GM18520 (cell line): ENCODE results near the gene PREPL.
"Not testable (repeated sequence)": the region's sequence is repeated elsewhere in the genome, so short reads cannot be mapped to it uniquely, and the experiment has no call there.

ENCODE experiments used
- ATAC-seq: cut with Tn5 transposase; IDR thresholded peaks from one replicate; pipeline ENCODE4 v1.9.1; 2021; ENCODE audit not compliant: unreplicated experiment

The PREPL gene

DNA sequence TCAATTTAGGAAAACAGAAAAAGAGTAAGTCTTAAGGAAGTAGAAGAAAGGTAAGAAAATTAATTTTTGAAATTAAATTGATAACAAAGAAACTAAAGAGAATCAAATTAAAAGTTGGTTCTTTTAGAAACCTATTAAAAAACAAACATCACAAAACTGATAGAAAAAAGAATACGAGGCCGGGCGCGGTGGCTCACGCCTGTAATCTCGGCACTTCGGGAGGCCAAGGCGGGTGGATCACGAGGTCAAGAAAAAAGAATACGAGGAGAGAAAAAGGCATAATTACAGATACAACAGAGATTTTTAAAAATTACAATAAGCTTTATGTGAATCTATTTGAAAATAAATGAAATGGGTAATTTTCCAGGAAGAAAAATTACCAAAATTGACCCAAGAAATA, 11.8 kb downstream of the PREPL start:
- ATAC-seq: no peak

GRCh38 chr2:44348400-44348799, 12.9 kb downstream of the PREPL start:
- no peak for ATAC-seq

DNA sequence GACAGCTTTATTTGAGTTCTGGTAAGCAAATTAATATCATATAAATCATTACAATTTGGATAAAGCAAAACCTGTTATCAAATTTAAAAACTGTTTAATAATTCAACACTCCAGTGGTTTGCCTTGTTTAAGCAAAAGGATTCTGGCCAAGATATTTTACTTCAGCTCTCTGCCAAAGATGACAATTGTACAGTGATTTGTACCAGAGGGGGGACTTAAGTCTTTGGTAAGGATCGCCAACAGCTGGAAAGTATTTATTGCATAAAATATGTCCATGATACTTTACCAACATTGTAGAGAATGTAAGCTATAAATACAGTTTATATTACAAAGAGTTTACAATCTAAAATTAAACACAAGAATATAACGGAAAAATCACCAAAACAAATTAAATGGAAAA, 13.8 kb downstream of the PREPL start:
- no peak for ATAC-seq

DNA sequence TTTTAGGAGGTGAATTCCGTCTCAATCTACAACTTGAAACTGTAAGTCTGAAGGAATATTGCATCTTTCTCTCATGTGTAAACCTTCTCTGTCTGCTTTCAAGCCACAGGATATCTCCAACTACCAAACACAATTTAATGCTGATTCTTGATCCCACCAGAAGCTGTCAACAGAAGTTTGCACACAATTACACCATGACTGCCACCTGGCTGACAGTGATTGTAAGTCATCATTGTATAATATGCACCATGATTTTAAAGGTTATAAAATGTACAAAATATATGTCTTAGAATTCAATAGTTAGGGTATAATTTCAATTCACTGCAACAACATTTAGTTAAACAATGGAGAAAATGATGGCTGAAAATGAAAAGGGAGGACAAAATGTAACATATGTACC, 18.4 kb downstream of the PREPL start:
- ATAC-seq: no peak

GRCh38 chr2:44335806-44336538, 25.3 kb downstream of the PREPL start:
- no peak for ATAC-seq

DNA sequence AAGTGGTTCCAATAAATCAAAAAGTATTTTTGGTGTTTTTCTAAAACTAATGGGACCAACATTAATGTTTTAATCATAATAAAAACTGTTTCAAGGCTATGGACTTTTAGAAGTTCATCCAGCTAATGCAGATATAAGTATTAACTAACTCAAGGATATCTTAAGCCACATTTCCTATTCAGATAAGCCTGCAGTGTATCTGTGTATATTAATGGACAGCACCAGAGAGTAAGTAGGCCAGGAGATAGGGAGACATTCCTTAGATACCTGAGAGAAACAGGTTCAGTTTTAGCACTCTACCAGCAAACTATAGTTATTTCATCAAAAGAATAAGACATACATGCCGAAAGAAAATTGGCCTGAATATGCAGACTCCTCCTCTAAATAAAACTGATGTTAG, 27.3 kb downstream of the PREPL start:
- ATAC-seq: no peak

DNA sequence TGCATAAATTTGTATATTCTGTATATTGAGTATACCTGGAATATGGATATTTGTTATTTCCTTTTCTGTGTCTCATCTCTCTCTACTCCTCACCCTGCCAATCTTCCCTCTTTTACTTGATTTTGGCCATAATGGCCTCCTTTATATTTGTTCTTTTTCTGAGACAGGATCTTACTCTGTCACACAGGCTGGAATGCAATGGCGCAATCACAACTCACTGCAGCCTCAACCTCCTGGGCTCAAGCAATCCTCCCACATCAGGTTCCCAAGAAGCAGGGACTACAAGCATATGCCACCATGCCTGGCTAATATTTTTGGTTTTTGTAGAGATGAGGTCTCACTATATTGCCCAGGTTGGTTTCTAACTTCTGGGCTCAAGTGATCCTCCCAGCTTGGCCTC, 30.5 kb downstream of the PREPL start:
- ATAC-seq: no peak

GRCh38 chr2:44329343-44329742, 32.0 kb downstream of the PREPL start:
- no peak for ATAC-seq

DNA sequence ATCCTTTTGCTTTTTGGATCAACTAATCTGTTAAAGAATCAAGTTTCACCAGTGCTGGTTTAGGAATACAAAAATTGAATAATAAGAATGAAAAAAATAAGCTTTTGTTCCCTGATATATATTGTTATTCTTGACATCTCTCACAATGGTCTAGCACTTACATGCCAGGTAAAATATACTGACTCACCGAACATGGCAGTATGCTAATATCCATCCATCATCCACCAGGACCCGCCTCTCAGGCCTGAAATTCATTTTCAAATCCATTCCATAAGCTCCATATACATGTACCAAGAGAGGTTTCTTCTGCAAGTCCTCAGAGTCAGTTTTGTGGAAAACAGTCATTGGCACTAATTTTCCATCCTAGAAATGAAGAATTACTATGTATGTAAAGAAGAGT, 32.5 kb downstream of the PREPL start:
- no peak for ATAC-seq

DNA sequence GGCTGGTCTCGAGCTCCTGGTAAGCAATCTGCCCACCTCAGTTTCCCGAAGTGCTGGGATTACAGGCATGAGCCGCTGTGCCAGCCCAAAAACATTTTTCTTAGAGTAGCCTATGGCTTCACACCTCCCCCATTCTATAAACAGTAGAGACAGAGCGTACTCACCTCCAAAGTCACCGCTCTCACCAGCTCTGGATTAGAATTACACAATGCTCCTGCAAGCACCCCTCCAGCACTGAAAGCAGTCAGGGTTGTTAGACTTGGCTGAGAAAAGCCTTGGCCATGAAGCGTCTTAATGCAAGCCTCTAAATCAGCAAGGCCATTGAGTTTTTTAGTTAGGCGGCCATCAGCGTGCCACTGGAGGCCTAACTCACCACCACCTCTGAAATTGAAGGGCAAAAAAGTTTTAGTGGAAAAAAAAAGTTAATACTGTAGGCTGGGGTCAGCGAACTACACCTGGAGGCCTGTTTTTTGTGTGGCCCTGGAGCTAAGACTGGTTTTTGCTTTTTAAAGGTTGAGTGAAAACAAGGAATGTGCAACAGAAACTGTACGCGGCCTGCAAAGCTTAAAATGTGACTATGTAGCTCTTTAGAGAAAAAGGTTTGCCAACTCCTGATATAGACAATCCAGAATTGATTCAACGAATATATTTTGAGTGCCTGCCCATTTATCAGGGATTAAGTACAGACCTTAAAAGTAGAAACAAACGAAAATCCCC, 34.6 kb downstream of the PREPL start:
- ATAC-seq: no peak

DNA sequence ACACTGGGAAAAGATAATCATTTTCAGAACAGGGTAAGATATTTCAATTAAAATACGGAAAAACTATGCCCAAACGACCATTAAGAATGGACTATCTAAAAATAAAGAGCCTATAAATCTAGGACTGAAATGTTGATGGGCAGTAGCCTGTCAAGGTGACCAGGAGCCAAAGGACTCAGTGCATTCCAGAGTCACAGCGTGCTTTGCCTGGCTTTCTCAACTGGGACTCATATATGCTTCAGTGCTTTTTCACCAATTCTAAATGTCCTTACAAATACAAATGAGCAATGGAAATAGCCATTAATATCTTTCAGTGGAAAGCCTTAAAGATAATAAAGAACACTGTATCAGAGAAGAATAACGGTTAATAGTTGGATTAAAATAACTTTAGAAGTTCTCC, 35.4 kb downstream of the PREPL start:
- no peak for ATAC-seq

DNA sequence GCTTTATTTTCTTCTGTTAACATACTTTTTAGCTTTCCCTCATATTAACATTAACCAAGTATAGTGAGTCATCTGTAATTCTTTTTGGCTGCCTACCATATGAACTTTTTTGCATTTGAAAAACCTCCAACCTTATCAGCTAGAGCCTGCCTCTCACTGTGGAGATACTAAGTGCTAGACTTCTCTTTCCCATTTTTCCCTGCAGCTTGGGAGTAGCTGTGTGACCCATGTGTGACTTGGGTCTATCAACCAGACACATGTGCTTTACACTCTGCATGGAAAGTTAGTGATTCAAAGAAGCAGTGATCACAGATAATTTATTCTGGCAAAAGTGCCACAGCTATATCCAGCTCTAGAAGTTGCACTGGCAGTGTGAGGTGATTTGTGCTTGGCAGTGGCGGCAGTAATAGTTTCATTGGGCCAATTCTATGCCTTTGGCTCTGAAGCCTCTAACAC, 36.3 kb downstream of the PREPL start:
- no peak for ATAC-seq

DNA sequence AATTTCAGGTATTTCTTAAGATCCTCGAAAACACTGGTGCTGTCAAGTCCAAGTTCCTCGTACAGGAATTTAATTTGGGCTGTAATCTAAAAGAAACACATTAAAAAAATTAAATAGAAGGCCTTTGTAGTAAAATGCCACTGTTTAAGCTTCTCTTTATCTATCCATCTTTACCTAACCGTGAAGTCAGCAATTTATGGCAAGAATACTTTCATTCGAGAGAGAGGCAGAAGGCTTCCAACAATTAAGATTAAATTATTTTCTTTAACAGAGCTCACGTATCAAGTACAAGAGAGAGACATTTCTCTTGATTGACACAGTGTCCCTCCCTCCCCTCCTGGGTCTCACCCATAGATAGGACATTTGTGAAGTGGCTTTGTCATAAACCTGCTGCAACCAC, 39.9 kb downstream of the PREPL start:
- ATAC-seq: no peak

- ATAC-seq: no peak
These were observed 40.5 kb downstream of the PREPL start for GRCh38 chr2:44320832-44321231.

DNA sequence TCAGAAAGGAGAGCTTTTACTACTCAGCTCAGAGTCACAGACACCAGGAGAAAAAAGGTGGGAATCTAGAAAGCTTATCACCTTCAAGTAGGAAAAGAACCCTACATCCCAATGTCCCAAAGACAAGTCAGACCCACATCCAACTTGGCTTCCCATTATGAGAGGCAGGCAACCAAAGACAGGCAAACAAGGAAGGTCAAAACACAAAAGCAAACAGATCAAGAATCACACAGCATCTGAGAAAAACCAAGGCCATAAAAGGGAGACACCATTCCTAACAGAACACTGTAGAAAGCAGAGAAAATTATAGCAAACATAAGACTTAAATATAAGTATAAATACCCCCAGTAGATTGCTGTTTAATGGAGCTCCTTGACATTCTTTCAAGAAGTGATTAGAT, 45.3 kb downstream of the PREPL start:
- ATAC-seq: no peak

- no peak for ATAC-seq
These were observed 46.9 kb downstream of the PREPL start for GRCh38 chr2:44314362-44314761.

- ATAC-seq: no peak
These were observed 51.0 kb downstream of the PREPL start for GRCh38 chr2:44310287-44310686.

- ATAC-seq: no peak
These were observed 55.4 kb downstream of the PREPL start for GRCh38 chr2:44305882-44306281.

GRCh38 chr2:44304258-44304657, 57.0 kb downstream of the PREPL start:
- no peak for ATAC-seq

GRCh38 chr2:44303766-44304165, 57.5 kb downstream of the PREPL start:
- not testable (repeated sequence) for ATAC-seq

- no peak for ATAC-seq
These were observed 60.2 kb downstream of the PREPL start for GRCh38 chr2:44301111-44301510.

DNA sequence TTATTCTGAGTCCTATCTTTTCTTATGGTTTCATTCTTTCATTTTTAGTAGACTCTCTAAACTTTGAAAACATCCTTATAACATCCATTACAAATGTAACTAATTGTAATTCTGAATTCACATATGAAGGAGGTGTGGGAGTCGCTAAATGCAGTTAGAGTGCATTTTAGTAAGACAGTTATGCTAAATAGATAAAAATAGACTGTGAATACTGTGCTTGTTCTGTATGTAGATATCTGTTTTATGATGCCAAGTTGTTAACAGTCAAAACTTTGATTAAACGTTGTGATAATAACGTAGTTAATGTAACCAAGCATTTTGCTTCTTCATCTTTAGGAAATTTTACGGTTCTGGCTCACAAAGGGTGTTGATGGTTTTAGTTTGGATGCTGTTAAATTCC, 61.7 kb downstream of the PREPL start:
- ATAC-seq: no peak

DNA sequence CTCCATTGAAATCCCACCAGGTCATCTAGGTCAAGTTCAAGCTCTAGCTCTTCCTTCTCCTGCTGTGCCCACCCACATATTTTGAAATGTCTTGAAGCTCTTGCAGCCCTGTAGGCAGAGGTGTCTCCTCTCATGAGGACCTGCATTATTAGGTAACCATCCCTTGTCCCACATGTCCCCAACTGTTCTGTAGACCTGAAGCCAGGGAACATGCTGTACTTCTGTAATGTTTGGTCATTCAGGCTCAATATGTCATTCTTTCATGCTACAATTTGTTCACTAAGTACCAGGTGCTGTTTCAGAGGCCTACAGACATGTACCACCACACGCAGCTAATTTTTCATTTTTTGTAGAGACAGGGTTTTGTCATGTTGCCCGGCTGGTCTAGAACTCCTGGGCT, 63.9 kb downstream of the PREPL start:
- ATAC-seq: no peak
